SJCRH30 (cell line): ENCODE measurements around the gene USP24. TPM values are rescaled to one million over a fixed set of nuclear protein-coding genes. Genes with fewer than 3 reads are reported as not detected.

Experiments used
- DNase-seq, 2 experiments: peaks; one replicate each; pipeline ENCODE4 v3.0.0-alpha.2; 2015 to 2020
- H3K27ac ChIP-seq: fragments of 250-450 bp; sonication (Bioruptor Pico); 2 replicates; pipeline ENCODE4 v1.5.1; 2020; ENCODE audit warnings: mild to moderate bottlenecking, moderate library complexity
- H3K27me3 ChIP-seq: fragments of 250-450 bp; sonication (Bioruptor Pico); 2 replicates; pipeline ENCODE4 v1.5.1; 2020; ENCODE audit warnings: mild to moderate bottlenecking, moderate library complexity
- H3K36me3 ChIP-seq: fragments of 250-450 bp; sonication (Bioruptor Pico); 2 replicates; pipeline ENCODE4 v1.5.1; 2020; ENCODE audit warnings: mild to moderate bottlenecking, moderate library complexity
- H3K4me1 ChIP-seq: fragments of 250-450 bp; sonication (Bioruptor Pico); 2 replicates; pipeline ENCODE4 v1.5.1; 2020; ENCODE audit warnings: mild to moderate bottlenecking, moderate library complexity
- H3K4me3 ChIP-seq: fragments of 250-450 bp; sonication (Bioruptor Pico); 2 replicates; pipeline ENCODE4 v1.5.1; 2020; ENCODE audit warnings: mild to moderate bottlenecking, moderate library complexity
- H3K9me3 ChIP-seq: fragments of 250-450 bp; sonication (Bioruptor Pico); replicated peaks from 2 replicates; pipeline ENCODE4 v1.5.1; 2020; ENCODE audit warnings: mild to moderate bottlenecking, moderate library complexity
- total RNA-seq: library from RNA; depleted of rRNA; stranded (reverse); fragments of >200 nt; shearing (Covaris generic); gene quantifications from 2 replicates; pipeline ENCODE4 v1.2.3, GENCODE V29; 2014

The USP24 gene
- total RNA-seq, 1 experiment from 2014 or later = 46.2 TPM

- Histone ChIP-seq H3K4me3 (no peak overlapping the region), H3K4me1 (no peaks in the 10 kb centered on the region), H3K36me3 (peaks cover 92% of the 10 kb centered on the region), H3K9me3 (no peaks in the 10 kb centered on the region), H3K27ac (no peak overlapping the region), H3K27me3 (no peaks in the 10 kb centered on the region)
- no peak for DNase-seq
These were observed 138.8 kb downstream of the USP24 start for GRCh38 chr1:55076356-55076755.

GRCh38 chr1:55074455-55074854 is 140.7 kb downstream of the USP24 start:
- Histone ChIP-seq H3K9me3 (no peaks in the 10 kb centered on the region), H3K4me3 (no peak overlapping the region), H3K36me3 (peaks cover 86% of the 10 kb centered on the region), H3K27me3 (no peaks in the 10 kb centered on the region), H3K4me1 (no peaks in the 10 kb centered on the region), H3K27ac (no peak overlapping the region)
- no peak for DNase-seq

GRCh38 chr1:55073187-55073916 is 141.8 kb downstream of the USP24 start:
- H3K4me1 ChIP-seq = no peaks in the 10 kb centered on the region
- H3K27ac ChIP-seq = no peak overlapping the region
- DNase-seq = no peak
- no peaks in the 10 kb centered on the region for H3K9me3 ChIP-seq
- H3K36me3 ChIP-seq = peaks cover 89% of the 10 kb centered on the region
- H3K4me3 ChIP-seq = no peak overlapping the region
- H3K27me3 ChIP-seq = no peaks in the 10 kb centered on the region

- no peaks in the 10 kb centered on the region for H3K4me1 ChIP-seq
- H3K27ac ChIP-seq = no peak overlapping the region
- DNase-seq = peak; percentile 49 to 75
- no peaks in the 10 kb centered on the region for H3K9me3 ChIP-seq
- H3K4me3 ChIP-seq = no peak overlapping the region
- peaks cover 83% of the 10 kb centered on the region for H3K36me3 ChIP-seq
- H3K27me3 ChIP-seq = no peaks in the 10 kb centered on the region
These were observed 143.7 kb downstream of the USP24 start for GRCh38 chr1:55071477-55071876.

- Histone ChIP-seq H3K27me3 (no peaks in the 10 kb centered on the region), H3K36me3 (peaks cover 76% of the 10 kb centered on the region), H3K4me3 (no peak overlapping the region), H3K27ac (no peak overlapping the region), H3K4me1 (no peaks in the 10 kb centered on the region), H3K9me3 (no peaks in the 10 kb centered on the region)
- no peak for DNase-seq
These were observed 144.6 kb downstream of the USP24 start for GRCh38 chr1:55070293-55071164.

- Histone ChIP-seq H3K4me3 (no peak overlapping the region), H3K27me3 (no peaks in the 10 kb centered on the region), H3K9me3 (no peaks in the 10 kb centered on the region), H3K27ac (no peak overlapping the region), H3K36me3 (peaks cover 66% of the 10 kb centered on the region), H3K4me1 (peaks cover 10% of the 10 kb centered on the region)
- DNase-seq = no peak
These were observed 145.9 kb downstream of the USP24 start for GRCh38 chr1:55069280-55069679.

- no peak for DNase-seq
- Histone ChIP-seq H3K36me3 (peaks cover 59% of the 10 kb centered on the region), H3K27me3 (no peaks in the 10 kb centered on the region)
These were observed 146.5 kb downstream of the USP24 start for GRCh38 chr1:55068638-55069037.

GRCh38 chr1:55067914-55068313 is 147.2 kb downstream of the USP24 start:
- Histone ChIP-seq H3K4me1 (peaks cover 22% of the 10 kb centered on the region), H3K36me3 (peaks cover 52% of the 10 kb centered on the region), H3K27ac (no peak overlapping the region), H3K27me3 (no peaks in the 10 kb centered on the region), H3K4me3 (no peak overlapping the region), H3K9me3 (no peaks in the 10 kb centered on the region)
- no peak for DNase-seq

More at GRCh38 chr1:55068638-55069037, 146.5 kb downstream of the USP24 start:
- Histone ChIP-seq H3K27ac (no peak overlapping the region), H3K4me3 (no peak overlapping the region), H3K4me1 (peaks cover 17% of the 10 kb centered on the region), H3K9me3 (no peaks in the 10 kb centered on the region)

GRCh38 chr1:55067022-55067778 is 148.0 kb downstream of the USP24 start:
- H3K9me3 ChIP-seq = no peaks in the 10 kb centered on the region
- DNase-seq = no peak
- H3K4me1 ChIP-seq = peaks cover 25% of the 10 kb centered on the region
- no peak overlapping the region for H3K4me3 ChIP-seq
- no peak overlapping the region for H3K27ac ChIP-seq
- H3K36me3 ChIP-seq = peaks cover 45% of the 10 kb centered on the region
- H3K27me3 ChIP-seq = no peaks in the 10 kb centered on the region

GRCh38 chr1:55065648-55066047 is 149.5 kb downstream of the USP24 start:
- H3K4me3 ChIP-seq = no peak overlapping the region
- no peak for DNase-seq
- H3K9me3 ChIP-seq = no peaks in the 10 kb centered on the region
- no peaks in the 10 kb centered on the region for H3K27me3 ChIP-seq
- no peak overlapping the region for H3K27ac ChIP-seq
- peaks cover 25% of the 10 kb centered on the region for H3K4me1 ChIP-seq
- H3K36me3 ChIP-seq = peaks cover 29% of the 10 kb centered on the region

GRCh38 chr1:55064861-55065263 is 150.3 kb downstream of the USP24 start:
- peaks cover 25% of the 10 kb centered on the region for H3K36me3 ChIP-seq

GRCh38 chr1:55064071-55064581 is 151.0 kb downstream of the USP24 start:
- Histone ChIP-seq H3K27me3 (no peaks in the 10 kb centered on the region; the same call in 1 of the 2 replicates), H3K36me3 (peaks cover 20% of the 10 kb centered on the region), H3K4me3 (no peak overlapping the region), H3K9me3 (no peaks in the 10 kb centered on the region), H3K27ac (no peak overlapping the region), H3K4me1 (peaks cover 25% of the 10 kb centered on the region)
- DNase-seq = peak; percentile 31 to 54

More at GRCh38 chr1:55064861-55065263, 150.3 kb downstream of the USP24 start:
- Histone ChIP-seq H3K27ac (no peak overlapping the region), H3K27me3 (no peaks in the 10 kb centered on the region; the same call in 1 of the 2 replicates), H3K9me3 (no peaks in the 10 kb centered on the region), H3K4me1 (peaks cover 25% of the 10 kb centered on the region), H3K4me3 (no peak overlapping the region)
- DNase-seq = peak in 1 of 2 experiments; percentile 53

GRCh38 chr1:55063577-55063942 is 151.6 kb downstream of the USP24 start:
- H3K9me3 ChIP-seq = no peaks in the 10 kb centered on the region
- no peak for DNase-seq
- peak overlapping the region; percentile 25 for H3K4me3 ChIP-seq
- no peak overlapping the region for H3K27ac ChIP-seq
- H3K27me3 ChIP-seq = no peaks in the 10 kb centered on the region; the same call in 1 of the 2 replicates
- H3K36me3 ChIP-seq = peaks cover 14% of the 10 kb centered on the region
- peaks cover 25% of the 10 kb centered on the region for H3K4me1 ChIP-seq

- peaks cover 25% of the 10 kb centered on the region for H3K4me1 ChIP-seq
- peak; percentile 82 to 85 for DNase-seq
- H3K9me3 ChIP-seq = no peaks in the 10 kb centered on the region
- no peaks in the 10 kb centered on the region; the same call in 1 of the 2 replicates for H3K27me3 ChIP-seq
- H3K27ac ChIP-seq = no peak overlapping the region
- peaks cover 9% of the 10 kb centered on the region for H3K36me3 ChIP-seq
- peak overlapping the region; percentile 25 for H3K4me3 ChIP-seq
These were observed 152.2 kb downstream of the USP24 start for GRCh38 chr1:55062801-55063576.
